Testis (tissue), 3 donors: ENCODE data around the gene MAPK9. TPM values are rescaled to one million over a fixed set of nuclear protein-coding genes. Genes with fewer than 3 reads are reported as not detected.

ENCODE experiments used
- DNase-seq: peaks from one replicate; pipeline ENCODE4 v3.0.0-alpha.2; 2019
- H3K27ac ChIP-seq, 2 donors: fragments of 200-600 bp; sonication (generic); one replicate each; pipeline ENCODE4 v1.5.1; 2019
- H3K27me3 ChIP-seq: fragments of 200-600 bp; sonication (generic); one replicate; pipeline ENCODE4 v1.5.1; 2019
- H3K36me3 ChIP-seq: fragments of 200-600 bp; sonication (generic); one replicate; pipeline ENCODE4 v1.5.1; 2017; ENCODE audit warnings: low read depth; ENCODE audit errors: missing control alignments
- H3K4me1 ChIP-seq: fragments of 200-600 bp; sonication (generic); one replicate; pipeline ENCODE4 v1.5.1; 2019
- H3K4me3 ChIP-seq, 2 donors: fragments of 200-600 bp; sonication (generic); one replicate each; pipeline ENCODE4 v1.5.1; 2017 to 2019
- H3K9me3 ChIP-seq: fragments of 200-600 bp; sonication (generic); one replicate; pipeline ENCODE4 v1.5.1; 2017
- CTCF ChIP-seq, 3 experiments: fragments of 450-650 bp in 2 of 3; fragments of 200-600 bp in 1 of 3; sonication (generic) in 1 of 3; IDR thresholded peaks; one replicate each; pipeline ENCODE4 v1.5.1; 2016 to 2019; ENCODE audit warnings: antibody characterized with exemption in 3 of 3, mild to moderate bottlenecking in 2 of 3, moderate library complexity in 1 of 3
- POLR2A ChIP-seq: fragments of 450-650 bp; IDR thresholded peaks from one replicate; pipeline ENCODE4 v1.6.1; 2017; ENCODE audit warnings: antibody characterized with exemption, mild to moderate bottlenecking, moderate library complexity
- WGBS, 2 donors: methylation state at CpG; one replicate each; pipeline ENCODE4 v1.1.5; 2018; 5-methylcytosine and 5-hydroxymethylcytosine counted together
- intact Hi-C: fragments of 100-400 bp; cut with DNase I; formaldehyde crosslinking; loops from one replicate; pipeline ENCODE4 v1.15.1; 2023; ENCODE audit warnings: low total_unique reads
- polyA plus RNA-seq: library from polyadenylated mRNA; stranded (reverse); fragments of 350-450 nt; fragmentation: Illumina TruSeq; extraction: RNeasy Lipid Tissue Mini Kit (QIAGEN cat#74804); gene quantifications from one replicate; pipeline ENCODE4 v1.2.3, GENCODE V29; 2014; ENCODE audit warnings: low read depth, low replicate concordance; ENCODE audit not compliant: insufficient read depth
- total RNA-seq, 2 donors: library from RNA; depleted of rRNA; stranded (reverse); fragments of >200 nt; gene quantifications; one replicate each; pipeline ENCODE4 v1.2.3, GENCODE V29; 2016

Gene MAPK9
- total and polyA plus RNA-seq, 3 donors from 2014 or later, result 34.9 to 57.0 (median 54.3) TPM

DNA sequence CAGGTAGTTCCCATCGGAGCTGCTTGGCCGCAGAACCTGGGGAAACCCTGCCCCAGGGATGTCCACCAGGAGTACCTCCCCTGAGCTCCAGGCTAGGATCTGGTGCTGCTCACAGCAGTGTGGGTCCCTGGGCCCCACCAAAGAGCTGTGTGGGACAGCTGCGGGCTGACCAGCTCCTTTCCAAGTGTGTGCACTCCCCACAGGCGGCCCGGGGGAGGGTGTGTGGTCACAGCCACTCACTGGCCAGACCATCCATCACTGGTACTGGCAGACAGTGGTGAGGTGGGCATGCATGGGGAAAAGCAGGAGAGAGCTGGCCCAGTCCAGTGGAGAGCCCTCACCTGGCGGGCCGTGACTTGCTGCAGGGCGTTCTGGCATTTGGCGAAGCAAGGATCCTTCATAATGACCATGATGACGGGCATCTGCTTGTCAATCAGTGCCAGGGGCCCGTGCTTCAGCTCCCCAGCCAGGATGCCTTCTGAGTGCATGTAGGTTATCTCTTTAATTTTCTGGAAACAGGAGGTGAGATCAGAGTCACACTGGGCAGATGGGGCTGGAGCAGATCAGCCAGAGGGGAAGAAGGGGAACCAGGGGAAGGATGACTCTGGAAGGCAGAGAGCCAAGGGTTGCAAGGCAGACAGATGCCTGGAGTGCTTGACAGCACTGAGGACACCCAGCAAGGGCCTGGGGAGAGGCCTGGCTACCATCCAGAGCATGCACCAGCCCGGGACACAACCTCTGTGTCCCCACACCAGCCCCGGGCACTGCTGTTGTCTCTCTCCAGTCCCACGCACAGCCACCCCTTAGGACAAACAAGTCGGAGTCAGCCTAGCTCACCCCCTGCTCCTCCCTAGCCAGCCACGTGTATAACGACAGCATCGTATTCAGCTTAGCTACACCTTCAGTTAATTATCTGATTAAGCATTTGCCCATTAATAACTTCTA is 12.8 kb upstream of the MAPK9 start:
- H3K4me3 ChIP-seq, result no peak overlapping the region
- TF ChIP-seq POLR2A (no peak), CTCF (IDR thresholded peaks at IDR 0.05) (no peak)
- no peaks in the 10 kb centered on the region for H3K9me3 ChIP-seq
- no peak overlapping the region for H3K27ac ChIP-seq
- no peaks in the 10 kb centered on the region for H3K27me3 ChIP-seq
- 71 to 78% methylated on average over 10 to 16 of the region's 18 CpGs for WGBS, 2 donors
- H3K4me1 ChIP-seq, result no peaks in the 10 kb centered on the region
- intact Hi-C loops, result no loop called here
- no peak for DNase-seq
- H3K36me3 ChIP-seq, result no peaks in the 10 kb centered on the region

GRCh38 chr5:180304016-180304292 is 12.1 kb upstream of the MAPK9 start:
- TF ChIP-seq POLR2A, result no peak
- TF ChIP-seq CTCF (IDR thresholded peaks at IDR 0.05), result no peak
- H3K27ac ChIP-seq, result no peak overlapping the region
- H3K4me1 ChIP-seq, result no peaks in the 10 kb centered on the region
- WGBS, 2 donors, result 86 to 91% methylated on average over 3 to 4 of the region's 4 CpGs
- no peaks in the 10 kb centered on the region for H3K27me3 ChIP-seq
- intact Hi-C loops, result no loop called here
- no peak overlapping the region for H3K4me3 ChIP-seq
- no peaks in the 10 kb centered on the region for H3K9me3 ChIP-seq
- no peaks in the 10 kb centered on the region for H3K36me3 ChIP-seq
- DNase-seq, result no peak

DNA sequence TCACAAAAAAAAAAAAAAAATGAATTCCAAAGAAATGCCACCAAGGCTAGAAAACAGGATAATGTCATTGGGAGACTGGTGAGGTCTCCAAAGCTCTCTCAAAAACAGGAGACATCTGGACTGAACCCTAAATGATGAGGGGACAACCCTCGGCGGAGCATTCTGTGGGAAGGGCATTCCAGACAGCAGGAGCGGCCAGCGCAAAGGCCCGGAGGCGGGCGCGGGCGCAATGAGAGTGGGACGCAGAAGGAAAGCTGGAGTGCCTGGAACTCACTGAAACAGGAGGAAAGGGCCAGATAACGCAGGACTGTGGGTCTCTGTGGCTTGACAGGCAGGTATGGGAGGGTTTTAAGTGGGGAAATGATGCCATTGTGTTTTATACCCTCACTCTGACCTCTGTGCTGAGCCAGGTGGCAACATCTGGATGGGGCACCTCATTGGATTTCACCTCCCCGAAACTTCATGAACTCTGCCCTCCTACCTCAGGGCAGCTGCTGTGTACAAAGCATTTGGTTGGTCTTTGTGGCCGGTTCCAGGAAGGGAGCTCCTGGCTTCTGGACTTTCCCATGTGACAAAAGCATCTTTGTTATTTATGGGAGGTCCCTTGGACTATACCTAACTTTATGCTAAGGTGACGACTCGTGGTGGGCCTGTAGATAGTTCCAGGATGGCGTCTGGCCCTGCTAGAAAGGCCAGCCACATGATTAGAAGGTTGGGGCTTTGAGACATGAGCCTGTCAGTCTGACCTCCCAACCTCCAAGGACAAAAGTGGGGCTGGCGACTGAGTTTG is 11.5 kb upstream of the MAPK9 start:
- Histone ChIP-seq H3K9me3 (no peaks in the 10 kb centered on the region), H3K4me3 (no peak overlapping the region), H3K4me1 (no peaks in the 10 kb centered on the region), H3K27ac (no peak overlapping the region), H3K36me3 (no peaks in the 10 kb centered on the region), H3K27me3 (no peaks in the 10 kb centered on the region)
- TF ChIP-seq POLR2A (no peak), CTCF (IDR thresholded peaks at IDR 0.05) (no peak)
- WGBS, 2 donors, result 84 to 91% methylated on average over 16 to 17 of the region's 17 CpGs
- intact Hi-C loops, result no loop called here
- DNase-seq, result no peak

DNA sequence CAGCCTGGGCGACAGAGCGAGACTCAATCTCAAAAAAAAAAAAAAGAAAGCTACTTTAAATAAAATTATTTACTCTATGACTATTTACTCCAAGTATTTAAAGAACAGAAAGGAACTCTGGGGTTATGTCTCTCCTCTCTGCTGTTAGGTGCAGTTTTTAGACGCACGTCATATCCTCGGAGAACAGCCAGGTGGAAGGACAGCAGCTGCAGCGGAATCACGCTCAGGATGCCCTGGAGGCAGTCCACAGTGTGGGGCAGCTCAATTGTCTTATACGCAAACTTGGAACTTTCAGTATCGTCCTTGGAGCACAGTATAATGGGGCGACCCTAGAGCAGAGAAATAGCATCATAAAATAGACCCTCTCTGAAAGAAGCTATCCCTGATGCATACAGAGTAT is 10.4 kb upstream of the MAPK9 start:
- Histone ChIP-seq H3K4me3 (no peak overlapping the region), H3K9me3 (no peaks in the 10 kb centered on the region), H3K4me1 (no peaks in the 10 kb centered on the region), H3K27ac (no peak overlapping the region), H3K36me3 (no peaks in the 10 kb centered on the region), H3K27me3 (no peaks in the 10 kb centered on the region)
- 90 to 97% methylated on average over 10 of the region's 10 CpGs for WGBS, 2 donors
- DNase-seq, result no peak
- intact Hi-C loops, result no loop called here
- TF ChIP-seq POLR2A (no peak), CTCF (IDR thresholded peaks at IDR 0.05) (no peak)
